Natural killer cell (primary cell): Measurements from ENCODE around the gene SPATA16. TPM values are rescaled to one million over a fixed set of nuclear protein-coding genes. Genes with fewer than 3 reads are reported as not detected.

ENCODE experiments used
- ATAC-seq, 3 donors: fragments of 150-1000 bp in 2 of 3; fragments of 200-7000 bp in 1 of 3; cut with Tn5 transposase; 1 replicate in 1 of 3; 2 replicates in 2 of 3; pipeline ENCODE4 v1.10.0; 2021; ENCODE audit warnings: mild to moderate bottlenecking in 2 of 3, moderate library complexity in 2 of 3
- DNase-seq, 2 donors: peaks; one replicate each; pipeline versions ENCODE4 v3.0.0 to v3.0.0-alpha.2; 2013 to 2021; ENCODE audit warnings: mixed read lengths in 1 of 2
- H3K27ac ChIP-seq: one replicate; pipeline ENCODE4 v1.5.1; 2013; ENCODE audit warnings: mild to moderate bottlenecking, low read length
- H3K27me3 ChIP-seq: one replicate; pipeline ENCODE4 v1.6.1; 2013; ENCODE audit warnings: low read length; ENCODE audit not compliant: control insufficient read depth, insufficient read depth
- H3K36me3 ChIP-seq: one replicate; pipeline ENCODE4 v1.6.1; 2013; ENCODE audit warnings: low read length; ENCODE audit not compliant: control insufficient read depth, insufficient read depth
- H3K4me1 ChIP-seq: one replicate; pipeline ENCODE4 v1.6.1; 2013; ENCODE audit warnings: low read length; ENCODE audit not compliant: control insufficient read depth, insufficient read depth
- H3K4me3 ChIP-seq: one replicate; pipeline ENCODE4 v1.5.1; 2013; ENCODE audit warnings: low read length
- H3K9me3 ChIP-seq: one replicate; pipeline ENCODE4 v1.6.1; 2013; ENCODE audit warnings: low read length; ENCODE audit not compliant: control insufficient read depth, insufficient read depth
- H3K27ac Mint-ChIP-seq, 2 donors: one replicate each; pipeline ENCODE4 v1.8.0; 2022; ENCODE audit warnings: mild to moderate bottlenecking in 2 of 2, mixed read lengths in 2 of 2, moderate library complexity in 1 of 2
- H3K27me3 Mint-ChIP-seq, 2 donors: one replicate each; pipeline ENCODE4 v1.8.0; 2022; ENCODE audit warnings: low read depth in 2 of 2, mixed read lengths in 2 of 2
- H3K36me3 Mint-ChIP-seq: one replicate; pipeline ENCODE4 v1.8.0; 2022; ENCODE audit warnings: mixed read lengths
- H3K4me1 Mint-ChIP-seq, 2 donors: one replicate each; pipeline ENCODE4 v1.8.0; 2022; ENCODE audit warnings: mixed read lengths in 2 of 2
- H3K4me3 Mint-ChIP-seq: one replicate; pipeline ENCODE4 v1.8.0; 2022; ENCODE audit warnings: mild to moderate bottlenecking, moderate library complexity, mixed read lengths
- H3K9me3 Mint-ChIP-seq, 2 donors: one replicate each; pipeline ENCODE4 v1.8.0; 2022; ENCODE audit warnings: mixed read lengths in 2 of 2
- CTCF ChIP-seq: fragments of 200-600 bp; IDR thresholded peaks from one replicate; pipeline ENCODE4 v1.8.0; 2022; ENCODE audit warnings: antibody characterized with exemption
- WGBS: methylation state at CpG from one replicate; pipeline ENCODE4 v1.1.7; 2013; ENCODE audit warnings: missing lambda C conversion rate; ENCODE audit not compliant: insufficient coverage; 5-methylcytosine and 5-hydroxymethylcytosine counted together
- intact Hi-C: fragments of 100-400 bp; cut with micrococcal nuclease; formaldehyde crosslinking; loops from one replicate; pipeline ENCODE4 v1.14.2; 2022
- total RNA-seq, 4 donors: library from RNA; stranded (reverse); fragments of 120-200 nt in 1 of 4; gene quantifications; one replicate each; pipeline versions ENCODE4 v1.2.3 to v1.2.4, GENCODE V29; 2013 to 2022

Gene SPATA16
- total RNA-seq, 3 donors from 2014 or later (not counting 1 experiment from before 2014, with no cell fraction given) = not detected

GRCh38 chr3:172856795-172857742, 284.0 kb downstream of the SPATA16 start:
- no peaks in the 10 kb centered on the region for H3K9me3 Mint-ChIP-seq
- Histone ChIP-seq H3K36me3 (no peaks in the 10 kb centered on the region), H3K27ac (no peak overlapping the region), H3K27me3 (no peaks in the 10 kb centered on the region), H3K4me1 (no peaks in the 10 kb centered on the region), H3K9me3 (no peaks in the 10 kb centered on the region), H3K4me3 (no peak overlapping the region)
- DNase-seq (no peak), ATAC-seq (no peak)
- no peaks in the 10 kb centered on the region for H3K4me1 Mint-ChIP-seq
- no peaks in the 10 kb centered on the region for H3K36me3 Mint-ChIP-seq
- WGBS = 63% methylated on average over 3 of the region's 4 CpGs
- intact Hi-C loops = no loop called here
- no peak overlapping the region for H3K4me3 Mint-ChIP-seq
- no peak overlapping the region for H3K27ac Mint-ChIP-seq
- no peak for TF ChIP-seq CTCF
- peaks cover 6 to 22% of the 10 kb centered on the region in 2 donors for H3K27me3 Mint-ChIP-seq

GRCh38 chr3:172855037-172855436, 286.0 kb downstream of the SPATA16 start:
- TF ChIP-seq CTCF = no peak
- H3K4me3 ChIP-seq = no peak overlapping the region
- H3K36me3 ChIP-seq = no peaks in the 10 kb centered on the region
- no peak overlapping the region for H3K27ac ChIP-seq
- H3K4me1 Mint-ChIP-seq = no peaks in the 10 kb centered on the region
- H3K9me3 Mint-ChIP-seq = no peaks in the 10 kb centered on the region
- no peaks in the 10 kb centered on the region for H3K4me1 ChIP-seq
- no peaks in the 10 kb centered on the region for H3K9me3 ChIP-seq
- peaks cover 9 to 29% of the 10 kb centered on the region in 2 donors for H3K27me3 Mint-ChIP-seq
- intact Hi-C loops = no loop called here
- DNase-seq = no peak
- no peaks in the 10 kb centered on the region for H3K36me3 Mint-ChIP-seq
- peaks cover 3% of the 10 kb centered on the region for H3K27me3 ChIP-seq
- no peak overlapping the region for H3K27ac Mint-ChIP-seq
- ATAC-seq = no peak
- no peak overlapping the region for H3K4me3 Mint-ChIP-seq

DNA sequence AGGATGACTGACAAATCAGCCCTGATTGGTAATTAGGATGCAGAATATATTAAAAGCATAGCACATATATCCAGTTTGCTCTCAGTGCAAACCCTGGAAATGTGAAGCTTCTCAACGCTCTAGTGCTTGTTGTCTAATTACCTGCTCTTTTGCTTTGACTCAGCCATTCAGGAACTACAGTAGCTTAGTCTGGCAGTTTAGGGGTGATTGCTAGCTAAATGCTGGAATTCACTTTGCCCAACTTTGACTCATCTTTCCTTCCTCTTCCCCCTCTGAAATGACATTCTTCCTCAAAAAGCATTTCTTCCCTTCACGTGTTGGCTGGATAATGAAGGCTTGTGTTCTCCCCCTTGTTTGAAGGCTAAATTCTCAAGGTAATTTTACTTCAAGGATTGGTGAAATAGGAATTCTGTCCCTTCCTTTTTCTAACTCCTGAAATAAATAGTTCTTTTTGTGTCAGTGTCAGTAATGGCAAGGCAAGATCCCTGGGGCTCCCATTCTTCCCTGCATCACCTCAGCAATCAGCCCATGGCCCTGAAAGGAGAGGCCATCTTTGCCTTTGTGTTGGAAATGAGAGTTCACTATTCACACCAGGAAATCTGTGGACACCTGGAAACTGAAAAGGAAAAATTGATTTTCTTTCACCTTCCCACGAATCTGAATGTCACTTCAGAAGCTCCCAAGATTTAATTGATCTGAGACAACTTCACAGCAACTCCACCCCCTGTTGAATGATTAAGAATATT, 286.9 kb downstream of the SPATA16 start:
- 62% methylated on average over 2 of the region's 3 CpGs for whole genome bisulfite sequencing
- Mint-ChIP-seq H3K27ac (no peak overlapping the region), H3K4me1 (no peaks in the 10 kb centered on the region), H3K4me3 (no peak overlapping the region), H3K36me3 (no peaks in the 10 kb centered on the region), H3K27me3 (peaks cover 10 to 32% of the 10 kb centered on the region in 2 donors), H3K9me3 (no peaks in the 10 kb centered on the region)
- no peak for TF ChIP-seq CTCF
- no peaks in the 10 kb centered on the region for H3K4me1 ChIP-seq
- H3K36me3 ChIP-seq = no peaks in the 10 kb centered on the region
- H3K27me3 ChIP-seq = peaks cover 3% of the 10 kb centered on the region
- DNase-seq (no peak), ATAC-seq (no peak)
- intact Hi-C loops = no loop called here
- H3K4me3 ChIP-seq = no peak overlapping the region
- H3K9me3 ChIP-seq = no peaks in the 10 kb centered on the region
- no peak overlapping the region for H3K27ac ChIP-seq
